HG03457 (cell line): ENCODE data around the gene SMIM43.
"Not testable (repeated sequence)": the region's sequence is repeated elsewhere in the genome, so short reads cannot be mapped to it uniquely, and the experiment has no call there.

Experiments used
- ATAC-seq: cut with Tn5 transposase; IDR thresholded peaks from one replicate; pipeline ENCODE4 v1.9.1; 2021; ENCODE audit warnings: moderate number of reproducible peaks; ENCODE audit not compliant: unreplicated experiment

SMIM43 gene

DNA sequence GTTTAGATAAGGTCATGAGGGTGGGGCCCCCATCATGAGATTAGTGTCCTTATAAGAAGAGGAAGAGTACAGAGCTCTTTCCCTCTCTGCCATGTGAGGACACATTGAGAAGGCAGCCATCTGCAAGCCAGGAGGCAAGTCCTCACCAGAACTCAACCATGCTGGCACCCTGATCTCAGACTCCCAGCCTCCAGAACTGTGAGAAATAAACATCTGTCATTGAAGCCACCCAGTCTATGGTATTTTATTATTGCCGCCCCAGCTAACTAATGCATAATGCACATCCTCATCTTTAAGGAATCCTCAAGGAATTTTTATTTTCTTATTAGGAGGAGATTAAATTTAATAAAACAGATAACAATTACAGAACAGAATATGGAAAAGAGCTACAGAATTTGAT lies 19.4 kb upstream of the SMIM43 start:
- ATAC-seq = no peak

GRCh38 chr4:121783210-121783609 lies 18.2 kb upstream of the SMIM43 start:
- no peak for ATAC-seq

DNA sequence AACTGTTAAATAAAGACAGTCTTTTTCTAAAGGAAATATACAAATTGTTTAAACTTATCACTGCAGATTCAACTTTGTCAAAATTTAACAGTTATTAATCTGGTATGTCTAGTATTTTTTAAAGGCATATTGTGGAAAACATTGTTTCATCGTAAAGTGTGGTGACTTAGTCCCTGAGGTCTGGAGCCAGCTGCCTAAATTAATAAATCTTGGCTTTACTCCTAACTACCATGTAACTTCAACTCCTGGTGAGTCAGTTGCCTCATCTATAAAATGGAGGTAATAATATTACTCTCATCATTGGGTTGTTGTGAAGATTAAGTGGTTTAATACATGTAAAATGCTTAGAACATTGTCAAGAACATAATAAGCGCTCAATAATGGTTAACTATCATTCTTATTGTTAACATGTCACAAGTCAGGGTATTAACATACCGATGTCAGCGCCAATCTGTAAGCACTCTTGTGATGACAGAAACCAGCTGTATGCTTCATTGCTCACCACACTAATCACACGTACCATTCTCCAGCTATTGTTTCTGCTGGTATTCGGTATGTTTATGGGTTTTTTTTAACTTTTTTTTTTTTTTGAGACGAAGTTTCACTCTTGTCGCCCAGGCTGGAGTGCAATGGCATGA lies 14.1 kb upstream of the SMIM43 start:
- ATAC-seq = no peak

DNA sequence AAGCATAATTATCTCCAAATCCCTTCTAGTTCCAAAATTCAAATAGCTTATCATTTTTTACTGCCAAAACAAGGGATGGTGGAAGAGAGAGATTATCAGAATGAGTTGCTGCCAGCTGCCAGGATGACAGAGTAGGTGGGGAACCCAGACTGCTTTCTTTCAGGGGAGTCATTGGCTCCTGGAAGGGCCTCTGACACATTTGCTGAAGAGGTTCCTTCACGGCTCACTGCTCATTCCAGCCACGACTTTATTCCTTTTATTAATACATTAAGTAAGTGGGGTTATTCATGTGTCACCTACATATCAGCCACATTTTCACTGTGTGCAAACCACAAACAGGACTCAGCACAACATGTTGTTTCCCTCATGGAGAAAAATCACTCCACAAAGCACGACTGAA lies 12.7 kb upstream of the SMIM43 start:
- no peak for ATAC-seq

DNA sequence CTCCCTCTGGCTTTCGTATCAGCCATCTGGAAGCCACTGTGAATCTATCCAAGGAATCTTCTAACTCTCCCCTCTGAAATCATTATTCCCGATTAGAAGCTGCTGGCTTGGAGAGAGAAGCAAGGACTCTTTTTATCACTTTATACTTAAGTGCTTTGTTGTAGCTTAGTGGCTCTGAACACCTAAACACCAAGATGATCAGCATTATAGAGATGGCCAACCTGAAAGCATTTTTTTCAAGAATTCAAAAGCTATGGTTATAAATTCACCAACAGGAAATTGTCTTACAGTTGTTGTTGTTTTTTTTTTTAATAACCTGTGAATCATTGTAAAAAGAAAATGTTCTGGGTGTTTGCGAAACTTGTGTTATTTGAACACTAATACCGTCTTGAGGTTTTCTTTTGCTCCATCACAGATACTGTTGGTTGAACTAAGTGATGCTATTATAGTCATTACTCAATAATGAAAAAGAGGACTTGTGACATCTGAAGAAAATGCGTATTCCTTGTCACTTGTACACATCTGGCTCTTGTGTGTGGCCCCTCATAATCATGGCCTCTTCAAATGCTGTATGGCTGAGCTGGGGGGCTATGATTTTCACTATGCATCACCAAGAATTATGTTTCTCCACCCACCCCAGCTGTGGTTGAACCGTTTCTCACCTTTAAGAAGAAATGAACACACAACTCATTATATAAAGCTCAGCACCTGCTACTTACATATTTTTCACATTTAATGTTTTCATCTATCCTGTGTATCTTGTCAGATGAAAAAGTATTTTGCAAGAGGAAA lies 11.8 kb upstream of the SMIM43 start:
- ATAC-seq = no peak

DNA sequence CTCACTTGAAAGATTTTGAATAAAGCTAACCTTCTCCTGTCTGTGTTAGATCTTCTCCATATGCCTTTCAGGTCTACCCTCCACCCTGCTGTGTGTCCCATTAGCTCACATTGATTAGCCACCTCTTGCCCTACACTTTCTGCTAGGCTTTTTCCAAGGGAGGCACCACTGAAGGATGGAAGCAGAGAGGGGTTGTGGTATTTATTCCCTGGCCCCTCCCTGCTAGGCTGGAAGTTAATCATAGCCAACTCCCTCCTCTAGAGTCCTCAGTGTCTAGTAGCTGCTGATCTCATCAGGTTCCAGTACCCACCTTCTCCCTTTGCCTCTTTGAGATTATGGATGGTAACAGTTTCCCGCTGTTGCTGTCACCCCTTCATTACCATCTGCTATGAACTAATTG lies 8.9 kb upstream of the SMIM43 start:
- ATAC-seq = no peak

GRCh38 chr4:121771869-121772268 lies 6.9 kb upstream of the SMIM43 start:
- ATAC-seq = no peak

DNA sequence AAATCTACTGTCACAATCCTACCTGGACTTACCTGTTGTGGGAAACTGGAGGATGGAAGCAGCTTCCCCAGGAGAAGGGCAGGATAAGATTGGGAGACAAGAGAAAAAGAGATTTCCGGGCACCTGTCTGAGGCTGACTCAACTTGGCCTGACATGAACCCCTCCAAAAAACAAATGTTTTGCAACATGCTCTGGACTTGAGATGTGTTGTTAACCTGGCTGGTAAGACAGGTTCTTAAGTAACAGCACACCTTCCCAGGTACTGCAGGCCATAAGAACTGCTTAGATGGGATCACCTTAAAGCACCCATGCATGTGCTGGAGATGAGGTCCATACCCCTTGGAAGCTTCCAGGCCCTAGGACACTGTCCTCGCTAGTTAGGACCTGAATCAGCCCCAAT lies 4.4 kb upstream of the SMIM43 start:
- ATAC-seq = no peak

DNA sequence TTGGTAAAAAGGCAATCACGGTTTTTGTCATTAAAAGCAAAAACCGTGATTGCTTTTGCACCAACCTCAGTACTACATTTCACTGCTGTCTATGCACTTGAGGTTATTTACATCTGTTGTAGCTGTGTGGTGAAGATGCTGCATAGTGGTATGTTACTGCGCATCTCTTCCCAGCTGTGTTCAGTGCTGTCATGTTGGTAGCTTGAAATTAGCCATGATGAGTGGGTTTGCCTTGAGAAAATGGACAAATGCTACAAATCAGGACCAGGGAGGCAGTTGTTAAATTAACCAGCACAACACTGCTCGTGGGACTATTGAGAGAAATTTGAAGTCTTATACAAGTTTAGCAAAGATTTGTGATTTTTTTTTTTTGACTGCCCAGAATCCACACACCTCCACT lies 2.2 kb upstream of the SMIM43 start:
- ATAC-seq = no peak

- ATAC-seq = no peak
Measured at GRCh38 chr4:121765971-121766538, 1.1 kb upstream of the SMIM43 start.

- ATAC-seq = no peak
Measured at GRCh38 chr4:121765368-121765705, 373 bp upstream of the SMIM43 start.

DNA sequence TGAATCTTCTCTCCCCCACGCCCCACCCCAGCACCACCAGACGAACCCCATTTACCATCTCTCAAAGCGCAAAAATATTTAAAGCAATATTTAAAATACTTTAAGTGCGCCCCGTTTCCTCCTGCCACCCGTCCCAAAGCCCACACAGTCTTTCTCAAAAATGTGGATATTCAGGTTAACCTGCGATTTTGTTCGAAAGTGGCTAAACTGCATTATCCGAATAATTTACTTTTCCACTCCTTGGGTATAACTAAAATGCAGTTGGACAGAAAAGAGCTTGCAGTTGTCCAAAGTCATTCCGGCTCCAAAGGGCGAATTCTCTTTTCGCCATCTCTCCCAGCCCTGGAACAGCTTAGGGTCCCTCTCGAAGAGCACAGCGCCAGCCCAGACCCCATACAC lies 662 bp downstream of the SMIM43 start:
- no peak for ATAC-seq

GRCh38 chr4:121760205-121760604 lies 4.8 kb downstream of the SMIM43 start:
- no peak for ATAC-seq

DNA sequence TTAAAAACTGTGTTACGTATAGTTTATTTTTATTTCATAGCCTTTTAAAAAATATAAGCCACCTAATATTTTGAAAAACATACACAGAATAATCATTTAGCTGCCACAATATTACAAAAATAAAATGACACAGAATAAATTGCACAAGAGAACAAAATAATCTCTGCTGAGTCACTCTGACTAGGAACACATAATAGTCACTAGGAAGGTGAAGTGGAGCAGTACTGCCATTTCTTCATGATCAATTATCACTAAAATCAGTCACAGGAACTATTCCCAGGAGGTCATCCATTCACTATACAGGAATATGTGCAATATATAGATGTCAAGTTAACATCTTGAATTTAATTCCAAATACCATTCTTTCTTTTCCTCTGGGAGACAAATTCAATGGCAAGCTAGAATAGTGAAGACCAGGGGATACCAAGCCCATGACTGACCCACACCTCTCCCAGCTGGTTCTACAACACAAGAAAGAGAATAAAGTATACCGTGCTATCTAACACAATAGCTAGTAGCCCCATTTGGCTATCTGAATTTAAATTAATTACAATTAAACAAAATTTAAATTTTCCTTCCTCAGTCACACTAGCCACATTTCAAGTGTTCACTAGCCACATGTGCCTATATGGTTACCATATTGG lies 5.9 kb downstream of the SMIM43 start:
- ATAC-seq = no peak

- ATAC-seq = not testable (repeated sequence)
Measured at GRCh38 chr4:121752142-121752541, 12.8 kb downstream of the SMIM43 start.

DNA sequence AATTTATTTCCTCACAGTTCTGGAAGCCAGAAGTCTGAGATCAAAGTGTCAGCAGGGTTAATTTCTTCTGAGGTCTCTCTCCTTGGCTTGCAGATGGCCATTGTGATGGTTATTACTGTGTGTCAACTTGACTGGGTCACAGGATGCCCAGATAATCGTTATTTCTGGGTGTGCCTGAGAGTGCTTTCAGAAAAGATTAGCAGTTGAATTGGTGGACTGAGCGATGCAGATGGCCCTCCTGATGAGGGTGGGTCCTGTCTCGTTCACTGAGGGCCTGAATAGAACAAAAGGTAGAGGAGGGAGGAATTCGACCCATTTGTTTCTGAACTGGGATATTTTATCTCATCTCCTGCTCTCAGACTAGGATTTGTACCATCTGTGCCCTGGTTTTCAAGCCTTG lies 15.7 kb downstream of the SMIM43 start:
- no peak for ATAC-seq

- ATAC-seq = no peak
Measured at GRCh38 chr4:121742794-121743193, 22.2 kb downstream of the SMIM43 start.

DNA sequence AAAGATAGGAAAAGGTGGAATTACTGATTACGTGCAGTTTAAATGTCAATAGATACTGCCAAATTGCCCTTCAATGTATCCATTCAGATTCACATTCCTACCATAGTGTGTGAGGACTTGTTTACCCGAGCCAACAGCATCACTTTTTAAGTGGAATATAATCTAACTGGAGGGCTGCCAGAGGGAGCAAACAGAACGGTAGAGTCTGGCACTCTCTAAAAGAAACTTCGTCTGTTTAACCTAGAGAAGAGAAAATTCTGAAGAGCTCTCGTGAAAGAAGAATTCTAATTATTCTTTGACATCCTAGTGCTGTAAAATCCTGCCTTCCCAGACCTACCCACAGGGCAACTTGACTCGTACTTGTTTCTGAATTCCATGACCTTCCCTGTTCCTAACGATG lies 23.2 kb downstream of the SMIM43 start:
- ATAC-seq = no peak

DNA sequence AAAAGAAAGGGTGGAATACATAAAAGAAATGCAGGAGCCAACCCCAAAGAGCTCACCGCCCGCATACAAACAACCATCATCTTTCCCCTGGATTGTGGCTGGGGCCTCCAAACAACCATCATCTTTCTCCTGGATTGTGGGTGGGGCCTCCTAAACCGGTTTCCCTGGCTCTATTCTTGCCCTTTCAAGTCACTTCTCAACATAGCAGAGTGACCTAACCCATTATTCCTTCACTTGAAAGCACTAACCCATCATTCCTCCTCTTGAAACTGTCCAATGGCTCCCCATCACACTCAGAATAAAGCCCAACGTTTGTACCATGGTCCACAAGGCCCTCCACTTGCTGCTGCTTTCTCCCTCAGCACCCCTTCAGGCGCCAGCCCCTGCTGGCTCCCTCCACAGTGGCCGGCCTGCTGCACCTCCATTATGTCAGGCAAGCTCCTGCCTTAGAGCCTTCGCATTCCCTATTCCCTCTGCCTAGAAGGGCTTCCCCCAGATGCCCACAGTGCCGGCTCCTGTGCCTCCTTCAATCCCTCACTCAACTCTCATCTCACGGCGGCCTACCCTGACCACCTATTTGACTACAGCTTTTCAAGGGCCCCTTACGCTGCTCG lies 24.1 kb downstream of the SMIM43 start:
- no peak for ATAC-seq

- no peak for ATAC-seq
Measured at GRCh38 chr4:121739575-121739974, 25.4 kb downstream of the SMIM43 start.

GRCh38 chr4:121738780-121739535 lies 26.0 kb downstream of the SMIM43 start:
- no peak for ATAC-seq
